HG02884 (cell line): Measurements from ENCODE around the gene PNMA3.
A peak's percentile ranks its signal among the peaks of the same experiment; 100 is the strongest.
"Not testable (repeated sequence)": the region's sequence is repeated elsewhere in the genome, so short reads cannot be mapped to it uniquely, and the experiment has no call there.

Source experiments
- ATAC-seq: cut with Tn5 transposase; IDR thresholded peaks from one replicate; pipeline ENCODE4 v1.9.1; 2021; ENCODE audit warnings: mild to moderate bottlenecking, moderate library complexity; ENCODE audit not compliant: unreplicated experiment

Gene PNMA3

GRCh38 chrX:153055871-153056749 lies at the start of gene PNMA3:
Gene PNMA3 (plus strand): TSS chrX:153056470. CDS start chrX:153057056, 586 bp downstream.
- no peak for ATAC-seq

GRCh38 chrX:153017174-153017573 lies 39.1 kb upstream of the PNMA3 start:
- ATAC-seq, result not testable (repeated sequence)

DNA sequence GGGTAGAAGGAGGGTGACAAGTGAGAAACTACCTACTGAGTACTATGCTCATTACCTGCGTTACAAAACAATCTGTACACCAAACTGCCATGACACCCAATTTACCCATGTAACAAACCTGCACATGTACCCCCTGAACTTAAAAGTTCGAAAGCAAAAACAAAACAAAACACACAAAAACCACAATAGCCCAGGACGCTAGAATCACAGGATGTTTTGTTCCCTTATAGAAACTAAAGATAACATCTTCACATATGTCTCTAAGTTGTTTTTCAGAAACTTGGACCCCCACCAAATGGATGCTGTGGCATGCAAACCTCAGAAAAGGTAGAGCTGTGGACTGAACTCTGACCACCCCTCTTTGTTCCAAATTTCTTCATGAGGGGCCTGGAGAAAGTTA lies 37.1 kb upstream of the PNMA3 start:
- ATAC-seq, result no peak

GRCh38 chrX:153026501-153026900 lies 29.8 kb upstream of the PNMA3 start:
- ATAC-seq, result not testable (repeated sequence)

DNA sequence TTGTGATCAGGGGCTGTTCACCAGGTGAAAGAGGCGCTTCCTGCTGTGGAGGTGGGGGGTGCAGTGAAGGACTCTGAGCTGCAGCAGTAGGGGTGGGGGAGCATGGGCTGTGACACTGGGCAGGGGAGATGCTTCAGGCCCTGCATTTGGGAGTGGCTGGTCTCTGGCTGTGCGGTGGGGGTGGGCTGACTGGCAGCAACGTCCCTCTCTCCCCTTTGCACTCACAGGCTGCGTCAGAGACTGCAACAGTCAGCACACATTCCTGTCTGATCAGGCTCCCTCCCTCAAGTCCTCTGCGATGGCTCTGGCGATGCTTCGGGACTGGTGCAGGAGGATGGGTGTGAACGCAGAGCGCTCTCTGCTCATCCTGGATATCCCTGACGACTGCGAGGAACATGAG lies 27.8 kb upstream of the PNMA3 start:
- ATAC-seq, result not testable (repeated sequence)

DNA sequence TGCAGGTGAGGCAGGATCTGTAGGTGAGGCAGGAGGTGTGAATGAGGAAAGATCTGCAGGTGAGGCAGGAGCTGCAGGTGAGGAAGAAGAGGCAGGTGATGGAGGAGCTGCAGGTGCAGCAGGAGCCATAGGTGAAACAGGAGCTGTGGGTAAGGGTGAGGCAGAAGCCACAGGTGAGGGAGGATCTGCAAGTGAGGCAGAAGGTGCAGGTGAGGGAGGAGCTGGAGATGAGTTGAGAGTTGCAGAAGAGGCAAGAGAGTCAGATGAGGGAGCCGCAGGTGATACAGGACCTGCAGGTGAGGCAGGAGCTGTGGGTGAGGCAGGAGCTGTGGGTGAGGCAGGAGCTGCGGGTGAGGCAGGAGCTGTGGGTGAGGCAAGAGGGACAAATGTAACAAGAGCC lies 27.1 kb upstream of the PNMA3 start:
- ATAC-seq, result no peak

DNA sequence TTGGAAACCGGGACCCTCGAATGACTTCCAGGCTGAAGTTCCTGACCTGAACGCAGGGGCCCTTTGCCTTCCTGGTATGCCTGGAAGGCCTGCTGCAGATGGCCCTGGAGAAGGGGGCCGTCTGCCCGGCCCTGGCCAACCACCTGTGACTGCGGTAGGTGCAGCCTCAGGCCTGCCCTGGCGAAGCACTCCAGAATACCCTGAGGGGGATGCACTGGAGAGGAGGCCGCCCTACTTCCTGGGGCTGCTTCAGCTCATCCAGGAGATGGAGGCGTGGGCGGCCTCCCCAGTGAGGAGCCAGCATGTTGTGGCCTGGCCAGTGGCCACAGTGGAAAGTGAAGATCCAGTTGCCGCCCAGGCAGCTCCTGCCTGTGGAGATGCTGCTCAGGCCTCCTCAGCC lies 26.4 kb upstream of the PNMA3 start:
- no peak for ATAC-seq

GRCh38 chrX:153030801-153031200 lies 25.5 kb upstream of the PNMA3 start:
- no peak for ATAC-seq

DNA sequence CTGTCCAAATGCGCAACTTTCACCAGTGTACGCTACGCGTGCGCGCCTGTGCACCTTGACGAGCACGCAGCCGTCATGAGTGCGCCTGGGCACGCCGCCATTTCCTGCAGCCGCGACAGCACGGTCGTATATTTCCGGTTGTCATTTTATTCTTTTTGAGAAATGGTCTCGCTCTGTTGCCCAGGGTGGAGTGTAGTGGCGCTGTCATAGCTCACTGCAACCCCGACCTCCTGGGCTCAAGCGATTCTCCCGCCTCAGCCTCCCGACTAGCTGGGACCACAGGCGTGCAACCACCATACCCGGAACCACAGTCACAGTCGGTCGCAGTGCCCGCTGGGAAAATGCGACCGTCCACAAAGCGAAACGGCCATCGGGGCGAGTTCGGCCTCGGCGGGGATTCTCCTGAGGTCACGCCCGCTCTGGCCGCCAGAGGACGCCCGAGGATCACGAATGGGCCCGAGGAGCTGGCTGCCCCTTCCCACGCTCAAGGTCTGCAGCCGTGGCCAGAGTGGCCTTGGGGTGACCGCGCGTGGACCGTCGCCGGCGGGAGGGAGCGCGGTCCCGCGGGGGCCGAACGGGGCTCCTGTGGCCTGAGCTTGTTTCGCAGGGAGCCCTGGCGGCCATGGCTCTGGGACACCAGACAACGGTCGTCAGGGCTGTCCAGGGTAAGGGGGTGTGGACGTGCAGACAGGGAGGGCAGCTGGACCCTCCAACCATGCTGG lies 23.7 kb upstream of the PNMA3 start:
- peak; percentile 73 for ATAC-seq

DNA sequence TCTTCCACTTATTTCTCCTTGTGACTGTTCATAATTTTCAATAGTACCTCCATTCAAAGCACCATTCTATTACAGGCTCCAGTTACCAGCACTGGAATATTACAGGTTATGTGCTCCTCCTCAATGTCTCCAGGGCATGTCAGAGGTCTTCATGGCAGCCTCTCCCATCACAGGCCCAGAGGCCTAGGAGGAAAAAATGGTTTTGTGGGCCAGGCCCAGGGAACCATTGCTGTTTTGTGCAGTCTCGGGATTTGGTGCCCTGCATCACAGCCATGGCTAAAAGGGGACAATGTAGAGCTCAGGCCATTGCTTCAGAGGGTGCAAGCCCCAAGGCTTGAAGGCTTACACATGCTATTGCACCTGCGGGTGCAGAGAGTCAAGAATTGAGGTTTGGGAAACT lies 7.2 kb upstream of the PNMA3 start:
- no peak for ATAC-seq

DNA sequence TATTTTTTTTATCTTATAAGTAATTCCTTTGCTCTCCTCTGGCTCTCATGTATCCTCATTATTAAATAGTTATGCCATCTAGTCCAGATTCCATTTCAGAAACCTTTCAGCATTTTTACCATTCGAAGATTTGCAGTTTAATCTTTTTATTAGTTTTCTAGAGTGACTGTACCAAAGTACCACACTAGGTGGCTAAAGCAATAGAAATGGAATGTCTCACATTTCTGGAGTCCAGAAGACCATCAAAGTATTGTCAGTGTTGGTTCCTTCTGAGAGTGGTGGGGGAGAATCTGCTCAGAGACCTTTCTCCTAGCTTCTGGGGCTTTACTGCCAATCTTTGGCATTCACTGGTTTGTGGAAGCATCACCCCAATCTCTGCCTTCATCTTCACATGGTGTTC lies 3.7 kb upstream of the PNMA3 start:
- no peak for ATAC-seq

DNA sequence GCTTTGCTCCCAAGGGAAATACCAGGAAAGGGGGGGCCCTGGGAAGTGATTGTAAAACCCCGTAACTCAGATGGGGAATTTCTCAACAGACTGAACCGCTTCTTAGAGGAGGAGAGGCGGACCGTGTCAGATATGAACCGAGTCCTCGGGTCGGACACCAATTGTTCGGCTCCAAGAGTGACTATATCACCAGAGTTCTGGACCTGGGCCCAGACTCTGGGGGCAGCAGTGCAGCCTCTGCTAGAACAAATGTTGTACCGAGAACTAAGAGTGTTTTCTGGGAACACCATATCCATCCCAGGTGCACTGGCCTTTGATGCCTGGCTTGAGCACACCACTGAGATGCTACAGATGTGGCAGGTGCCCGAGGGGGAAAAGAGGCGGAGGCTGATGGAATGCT lies 1.0 kb downstream of the PNMA3 start:
- ATAC-seq, result no peak

DNA sequence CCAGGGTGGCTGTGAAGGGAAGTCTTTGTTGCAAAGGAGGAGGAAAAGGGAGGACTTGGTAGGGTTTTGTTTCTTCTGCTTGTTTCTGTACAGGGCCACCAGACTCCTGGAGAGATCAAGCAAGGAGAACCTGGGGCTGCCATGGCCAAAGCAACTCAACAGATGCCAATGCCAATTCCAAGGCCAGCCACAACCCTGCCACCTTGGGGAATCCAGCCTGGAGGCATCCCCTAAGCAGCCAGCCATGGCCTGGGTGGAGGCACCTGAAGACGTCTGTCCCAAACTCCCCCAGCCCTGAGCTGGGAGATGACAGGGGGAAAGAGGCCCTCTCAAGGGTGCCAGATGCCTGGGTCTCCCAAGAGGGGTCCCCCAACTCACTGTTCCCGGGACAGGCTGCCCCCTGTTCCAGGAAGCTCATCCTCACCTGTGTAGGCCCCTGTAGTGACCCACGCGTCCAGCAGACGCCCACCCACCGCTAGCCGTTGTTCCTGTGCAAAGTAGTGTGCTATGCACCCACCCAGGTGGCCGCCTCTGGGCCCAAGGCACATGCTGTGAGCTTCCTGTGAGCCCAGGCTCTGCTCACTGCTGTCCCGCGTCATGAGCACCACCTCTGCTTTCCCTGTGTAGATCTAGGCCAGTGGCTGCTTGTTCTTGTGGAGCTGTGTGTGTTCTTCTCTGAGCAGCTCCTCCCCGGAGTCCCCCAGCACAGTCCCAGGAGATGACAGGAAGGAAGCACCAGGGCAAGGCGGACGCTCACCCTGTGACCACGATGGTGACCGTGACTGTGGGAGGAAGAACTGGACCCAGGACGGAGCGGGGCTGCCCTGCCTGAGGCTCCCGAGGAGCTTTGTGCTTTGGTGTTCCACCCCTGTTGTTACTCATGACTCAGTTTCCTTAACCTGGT lies 3.2 kb downstream of the PNMA3 start:
- no peak for ATAC-seq

DNA sequence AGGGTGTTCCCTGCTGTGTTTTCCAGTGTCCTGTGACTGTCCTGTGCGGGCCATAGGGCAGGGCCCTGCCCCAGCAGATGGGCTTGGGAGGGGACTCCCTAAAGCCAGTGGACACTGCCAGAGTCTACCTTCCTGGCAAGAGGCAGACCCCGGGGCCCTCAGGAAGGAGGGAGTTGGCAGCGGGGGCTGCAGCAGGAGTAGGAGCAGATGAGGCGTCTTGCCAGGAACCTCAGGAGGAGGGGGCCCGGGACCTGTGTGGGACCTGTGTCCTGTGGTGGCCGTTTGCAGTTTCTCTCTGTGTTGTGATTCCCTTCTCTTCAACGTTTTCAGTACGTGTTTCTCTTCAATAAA lies 3.8 kb downstream of the PNMA3 start:
- ATAC-seq, result no peak

- no peak for ATAC-seq
Observed at GRCh38 chrX:153061732-153062131, 5.5 kb downstream of the PNMA3 start.

- no peak for ATAC-seq
Observed at GRCh38 chrX:153063315-153063714, 7.0 kb downstream of the PNMA3 start.

DNA sequence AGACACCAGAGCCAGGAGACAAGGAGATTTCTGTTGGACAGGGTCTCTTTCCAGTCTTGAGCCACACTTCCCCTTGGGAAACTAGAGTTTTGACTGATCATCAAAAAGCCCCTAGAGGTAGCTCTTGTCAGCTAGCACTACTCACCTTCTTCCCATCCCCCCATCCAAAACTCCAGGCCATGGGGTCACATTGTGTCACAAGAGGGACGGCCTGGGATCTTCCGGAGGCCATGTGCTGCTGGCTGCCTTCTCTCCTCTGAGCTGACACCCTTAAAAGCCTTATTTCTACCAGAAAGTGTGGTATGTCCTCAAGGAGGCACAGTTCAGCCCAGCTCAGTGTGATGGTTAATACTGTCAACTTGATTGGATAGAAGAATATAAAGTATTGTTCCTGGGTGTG lies 7.8 kb downstream of the PNMA3 start:
- no peak for ATAC-seq

GRCh38 chrX:153065389-153065788 lies 9.1 kb downstream of the PNMA3 start:
- no peak for ATAC-seq

- not testable (repeated sequence) for ATAC-seq
Observed at GRCh38 chrX:153066402-153066801, 10.1 kb downstream of the PNMA3 start.

DNA sequence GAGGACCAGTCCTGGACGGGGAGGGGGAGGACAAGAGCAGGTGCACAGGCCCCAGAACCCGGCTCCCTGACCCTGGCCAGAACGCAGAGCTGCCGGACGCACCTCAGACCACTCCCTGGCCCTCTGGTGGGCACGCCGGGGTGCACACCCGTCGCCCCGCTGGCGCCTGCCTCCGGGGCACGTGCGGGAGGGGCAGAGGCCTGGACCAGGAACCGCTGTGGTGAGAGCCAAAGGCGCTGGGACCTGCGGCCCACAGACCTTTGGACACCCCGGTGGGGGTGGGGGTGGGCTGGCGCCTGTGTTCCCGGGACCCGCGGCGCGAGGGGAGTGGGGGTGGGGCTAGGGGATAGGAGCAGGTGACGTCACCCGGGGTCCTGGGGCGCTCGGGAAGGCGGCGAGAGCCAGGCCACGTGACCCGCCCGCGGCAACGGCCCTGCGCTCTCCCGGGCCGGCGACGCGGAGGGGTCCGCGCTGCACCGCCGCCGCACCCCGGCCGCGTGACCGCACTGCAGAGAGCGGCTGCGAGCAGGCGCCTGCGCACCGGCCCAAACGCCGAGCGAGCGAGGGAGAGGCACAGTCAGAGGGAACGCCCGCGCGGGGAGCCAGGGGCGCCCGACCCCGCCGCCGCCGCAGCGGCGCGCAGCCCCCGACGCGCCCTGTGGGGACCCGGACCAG lies 15.8 kb downstream of the PNMA3 start, which contains the start of gene PNMA6A:
PNMA6A (plus strand) TSS at position 546 of the 675 bp plus-strand sequence. CDS start 609 bp downstream, outside the sequence.
- ATAC-seq, result not testable (repeated sequence)
